Measurements from ENCODE around the gene SCARB2.

SCARB2 gene

GRCh38 chr4:76148142-76148865 is 65.3 kb downstream of the SCARB2 start, which contains the start of gene NUP54:
Gene NUP54 (minus strand): TSS chr4:76148397. CDS start chr4:76148374, 23 bp downstream.
- peak; percentile 95 for DNase-seq (ENCODE audit: low read depth in 2 of 2)

DNA sequence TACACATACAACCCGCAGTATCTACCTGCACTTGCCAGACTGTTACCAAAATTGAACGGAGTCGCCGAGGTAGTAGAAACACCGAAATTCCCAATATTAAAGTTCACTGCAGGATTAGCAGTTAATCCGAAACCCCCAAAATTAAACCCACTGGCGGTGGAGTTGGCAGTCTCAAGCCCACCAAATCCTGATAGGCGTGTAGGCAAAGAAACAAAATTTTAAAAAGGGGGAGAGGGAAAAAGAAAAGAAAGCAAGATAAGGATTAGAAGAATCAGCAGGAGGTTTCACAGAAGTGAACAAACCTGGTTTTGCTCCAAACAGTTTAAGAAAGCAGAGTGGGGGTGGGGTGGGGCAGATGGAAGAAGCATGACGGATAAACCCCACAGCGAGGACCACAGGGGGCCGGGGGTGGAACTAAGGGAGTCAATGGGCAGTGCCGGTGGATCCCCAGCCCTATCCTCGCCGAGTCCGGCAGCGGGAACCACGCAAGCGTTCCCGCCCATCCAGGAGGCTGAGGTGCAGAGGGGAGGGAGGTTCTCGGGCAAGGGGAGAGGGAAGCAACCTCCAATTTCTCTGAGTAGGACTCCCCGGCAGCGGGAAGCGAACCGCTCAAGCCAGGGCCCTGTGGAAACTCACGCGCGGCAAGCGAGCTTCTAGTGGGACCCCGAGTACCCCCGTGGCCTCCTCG is 66.0 kb downstream of the SCARB2 start:
- peak; percentile 14 to 58 for DNase-seq (ENCODE audit: low read depth in 2 of 2)

GRCh38 chr4:76144546-76144945 is 69.1 kb downstream of the SCARB2 start:
- DNase-seq (ENCODE audit: low read depth in 2 of 2): no peak

GRCh38 chr4:76141241-76141640 is 72.4 kb downstream of the SCARB2 start:
- no peak for DNase-seq (ENCODE audit: low read depth in 2 of 2)

GRCh38 chr4:76127754-76128153 is 85.9 kb downstream of the SCARB2 start:
- DNase-seq (ENCODE audit: low read depth in 2 of 2): no peak

DNA sequence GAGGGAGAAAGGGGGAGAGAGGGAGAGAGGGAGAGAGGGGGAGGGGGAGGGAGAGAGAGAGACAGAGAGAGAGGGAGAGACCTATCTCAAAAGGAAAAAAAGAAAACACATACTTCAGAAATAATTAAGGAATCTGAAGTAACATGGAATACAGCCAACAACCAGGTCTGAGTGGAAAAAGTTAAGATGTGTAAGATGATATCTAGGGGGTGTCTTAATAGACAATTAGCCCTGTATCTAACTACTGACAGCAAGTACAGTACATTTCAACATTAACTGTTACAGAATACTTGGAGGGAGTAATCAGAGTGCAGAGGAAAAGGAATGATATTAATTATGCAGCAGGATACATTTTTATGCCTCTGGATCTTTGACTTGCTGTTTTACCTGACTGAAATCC is 87.8 kb downstream of the SCARB2 start:
- no peak for DNase-seq (ENCODE audit: low read depth in 2 of 2)

GRCh38 chr4:76120199-76120598 is 93.4 kb downstream of the SCARB2 start:
- no peak for DNase-seq (ENCODE audit: low read depth in 2 of 2)

DNA sequence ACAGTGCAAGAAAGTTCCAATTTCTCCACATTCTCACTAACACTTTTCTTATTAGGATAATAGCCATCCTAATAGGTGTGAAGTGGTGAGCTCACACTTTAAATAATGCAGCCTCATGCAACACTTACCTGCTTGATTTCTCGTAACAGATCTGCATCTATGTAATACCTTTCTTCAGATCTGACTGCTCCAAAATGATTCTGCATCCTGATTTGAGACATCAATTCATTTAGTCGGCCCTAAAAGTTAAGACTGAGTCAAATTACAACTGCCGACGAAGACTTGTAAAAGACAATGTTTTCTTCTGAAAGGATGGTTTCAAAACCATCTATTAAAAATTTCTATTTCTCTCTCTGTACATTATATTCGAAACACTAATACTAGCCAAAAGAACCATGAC is 96.1 kb downstream of the SCARB2 start:
- DNase-seq (ENCODE audit: low read depth in 2 of 2): no peak

GRCh38 chr4:76116821-76117220 is 96.8 kb downstream of the SCARB2 start:
- DNase-seq (ENCODE audit: low read depth in 2 of 2): no peak
